ENCODE measurements around the gene ADARB1.
"Not testable (repeated sequence)": the region's sequence is repeated elsewhere in the genome, so short reads cannot be mapped to it uniquely, and the experiment has no call there.

Gene ADARB1

GRCh38 chr21:45125357-45125756, 51.0 kb downstream of the ADARB1 start:
- H3K27ac ChIP-seq, result no peak overlapping the region
- H3K4me3 ChIP-seq, result no peak overlapping the region

DNA sequence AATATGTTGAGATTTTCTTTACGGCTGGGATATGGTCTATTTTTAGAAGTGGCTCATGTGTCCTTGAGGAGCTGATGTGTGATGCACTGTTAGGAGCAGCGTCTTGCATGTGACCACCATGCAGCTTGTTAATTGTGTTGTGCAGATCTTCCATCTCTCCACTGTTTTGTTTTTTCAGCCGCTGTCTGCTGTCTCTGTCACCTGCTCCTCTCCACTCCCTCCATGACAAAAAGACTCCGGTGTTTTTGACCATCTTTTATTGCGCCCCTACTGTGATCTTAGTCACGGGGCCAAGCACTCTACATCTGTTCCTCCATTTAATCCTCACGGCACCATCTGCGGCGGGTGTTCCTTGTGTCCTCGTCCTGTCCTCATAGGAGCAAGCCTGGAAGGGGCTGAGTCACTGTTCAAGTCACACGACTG, 51.8 kb downstream of the ADARB1 start:
- no peak overlapping the region for H3K27ac ChIP-seq
- H3K4me3 ChIP-seq, result no peak overlapping the region

- no peak overlapping the region for H3K4me3 ChIP-seq
- no peak overlapping the region for H3K27ac ChIP-seq
These were observed 52.6 kb downstream of the ADARB1 start for GRCh38 chr21:45126983-45127382.

DNA sequence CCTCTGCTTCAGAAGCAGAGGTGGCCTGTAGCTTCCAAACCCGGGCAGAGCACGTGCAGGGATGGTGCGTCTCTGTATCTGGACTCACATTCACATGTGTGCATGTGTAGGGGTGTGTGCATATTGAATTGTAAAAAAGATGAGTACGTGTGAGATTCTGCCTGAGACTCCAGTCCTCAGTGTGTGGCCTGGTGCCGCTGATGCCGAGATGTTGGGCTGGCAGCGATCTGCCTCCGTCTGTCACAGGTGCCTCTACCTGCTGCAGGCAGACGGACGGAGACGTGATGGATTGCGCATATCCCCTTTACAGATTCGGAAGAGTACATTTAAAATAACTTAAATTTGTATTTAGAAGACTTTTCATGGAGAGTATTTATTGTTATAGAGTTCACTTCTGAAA, 53.6 kb downstream of the ADARB1 start:
- no peak overlapping the region for H3K4me3 ChIP-seq
- peak overlapping the region in 1 of 21 experiments; percentile 13 for H3K27ac ChIP-seq

DNA sequence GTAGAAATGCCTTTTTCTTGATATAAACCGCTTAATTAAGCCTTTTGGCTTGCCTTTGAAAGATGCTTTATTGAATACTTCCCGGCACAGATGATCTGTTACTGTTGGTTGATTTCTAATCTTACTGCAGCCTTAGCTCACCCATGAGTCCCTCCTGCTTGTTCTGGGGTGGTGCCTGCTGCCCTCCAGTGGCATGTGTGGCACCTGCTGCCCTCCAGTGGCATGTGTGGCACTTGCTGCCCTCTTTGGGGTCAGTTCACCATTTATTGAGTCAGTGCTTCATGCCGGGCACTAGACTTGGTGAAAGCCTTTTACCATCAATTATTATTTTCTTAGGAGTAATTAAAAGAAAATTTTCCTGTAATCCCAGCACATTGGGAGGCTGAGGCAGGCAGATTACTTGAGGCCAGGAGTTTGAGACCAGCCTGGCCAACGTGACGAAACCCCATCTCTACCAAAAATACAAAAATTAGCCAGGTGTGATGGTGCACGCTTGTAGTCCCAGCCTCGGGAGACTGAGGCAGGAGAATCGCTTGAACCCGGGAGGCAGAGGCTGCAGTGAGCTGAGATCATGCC, 54.3 kb downstream of the ADARB1 start:
- H3K4me3 ChIP-seq, result no peak overlapping the region
- peak overlapping the region in 11 of 21 experiments; percentile 8 to 85 (median 64) for H3K27ac ChIP-seq

- H3K27ac ChIP-seq, result peak overlapping the region in 18 of 21 experiments; percentile 20 to 85 (median 65)
- no peak overlapping the region for H3K4me3 ChIP-seq
These were observed 55.0 kb downstream of the ADARB1 start for GRCh38 chr21:45129189-45129923.

DNA sequence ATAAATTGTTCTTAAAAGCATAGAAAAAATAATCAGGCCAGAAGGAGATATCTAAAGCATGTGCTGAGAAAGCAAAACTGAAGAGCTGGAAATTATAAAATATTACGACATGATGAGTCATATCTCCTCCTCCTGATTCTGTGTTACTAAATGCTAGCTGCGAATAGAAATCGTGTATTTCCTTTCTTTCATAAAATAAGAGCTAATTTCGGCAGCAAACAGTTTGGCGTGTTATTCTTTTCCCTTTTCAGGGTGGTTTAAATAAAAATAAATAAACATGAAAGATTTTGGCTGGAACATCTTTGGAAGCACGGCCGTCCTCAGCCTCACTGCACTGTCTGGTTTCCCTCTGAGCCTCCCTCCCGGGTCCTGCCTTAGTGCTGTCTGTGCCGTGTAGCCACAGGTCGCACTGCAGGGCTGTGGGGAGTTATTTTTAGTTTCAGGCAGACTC, 56.0 kb downstream of the ADARB1 start:
- H3K4me3 ChIP-seq, result no peak overlapping the region
- peak overlapping the region in 11 of 21 experiments; percentile 9 to 85 (median 70) for H3K27ac ChIP-seq

DNA sequence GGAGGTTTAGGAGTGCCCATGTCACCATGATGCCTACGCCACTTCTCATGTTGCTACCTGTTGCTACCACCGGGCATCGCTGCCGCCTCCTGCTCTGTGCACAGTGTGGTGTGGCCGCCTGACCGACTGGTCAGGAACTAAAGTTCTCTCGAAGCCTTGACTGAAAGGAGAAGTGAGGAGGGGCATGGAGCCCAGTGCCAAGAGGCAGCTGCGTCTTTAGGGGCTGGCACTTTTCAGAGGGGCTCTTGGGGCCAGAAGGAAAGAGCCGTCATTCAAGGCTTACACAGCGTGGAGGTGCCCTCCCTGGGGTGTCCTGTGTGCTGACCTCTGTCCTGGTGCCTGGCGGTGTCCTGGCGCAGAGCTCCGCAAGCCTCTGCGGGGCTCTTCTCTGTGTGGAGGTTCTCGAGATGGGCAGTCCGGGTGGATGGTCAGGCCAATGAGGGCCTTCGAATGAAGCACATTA, 57.2 kb downstream of the ADARB1 start:
- Histone ChIP-seq H3K27ac (peak overlapping the region in 5 of 21 experiments; percentile 10 to 78 (median 52)), H3K4me3 (no peak overlapping the region)

- H3K4me3 ChIP-seq, result no peak overlapping the region
- peak overlapping the region in 9 of 21 experiments; percentile 3 to 71 (median 52) for H3K27ac ChIP-seq
These were observed 58.6 kb downstream of the ADARB1 start for GRCh38 chr21:45132841-45133573.

DNA sequence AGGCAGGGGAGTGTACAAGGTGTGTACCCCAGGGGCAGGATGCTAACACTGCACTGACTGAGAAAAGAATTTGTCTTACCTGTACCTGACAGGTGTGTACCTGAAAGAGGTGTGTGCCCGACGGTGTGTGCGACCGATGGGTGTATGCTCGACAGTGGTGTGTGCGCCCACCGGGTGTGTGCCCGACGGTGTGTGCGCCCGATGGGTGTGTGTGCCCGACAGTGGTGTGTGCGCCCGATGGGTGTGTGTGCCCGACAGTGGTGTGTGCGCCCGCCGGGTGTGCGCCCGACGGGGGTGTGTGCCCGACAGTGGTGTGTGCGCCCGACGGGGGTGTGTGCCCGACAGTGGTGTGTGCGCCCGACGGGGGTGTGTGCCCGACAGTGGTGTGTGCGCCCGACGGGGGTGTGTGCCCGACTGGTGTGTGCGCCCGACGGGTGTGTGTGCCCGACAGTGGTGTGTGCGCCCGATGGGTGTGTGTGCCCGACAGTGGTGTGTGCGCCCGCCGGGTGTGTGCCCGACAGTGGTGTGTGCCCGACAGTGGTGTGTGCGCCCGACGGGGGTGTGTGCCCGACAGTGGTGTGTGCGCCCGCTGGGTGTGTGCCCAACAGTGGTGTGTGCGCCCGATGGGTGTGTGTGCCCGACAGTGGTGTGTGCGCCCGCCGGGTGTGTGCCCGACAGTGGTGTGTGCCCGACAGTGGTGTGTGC, 59.3 kb downstream of the ADARB1 start:
- not testable (repeated sequence) for H3K4me3 ChIP-seq
- peak overlapping the region in 1 of 21 experiments; percentile 70 for H3K27ac ChIP-seq

GRCh38 chr21:45134279-45135076, 60.1 kb downstream of the ADARB1 start:
- no peak overlapping the region for H3K4me3 ChIP-seq
- peak overlapping the region in 3 of 21 experiments; percentile 6 to 38 (median 26) for H3K27ac ChIP-seq

GRCh38 chr21:45135122-45135521, 60.7 kb downstream of the ADARB1 start:
- no peak overlapping the region for H3K4me3 ChIP-seq
- H3K27ac ChIP-seq, result peak overlapping the region in 2 of 21 experiments; percentile 26 to 36

- H3K27ac ChIP-seq, result peak overlapping the region in 4 of 21 experiments; percentile 25 to 65 (median 38)
- no peak overlapping the region for H3K4me3 ChIP-seq
These were observed 61.5 kb downstream of the ADARB1 start for GRCh38 chr21:45135868-45136267.

- Histone ChIP-seq H3K4me3 (no peak overlapping the region), H3K27ac (peak overlapping the region in 6 of 21 experiments; percentile 10 to 65 (median 30))
These were observed 62.1 kb downstream of the ADARB1 start for GRCh38 chr21:45136500-45136899.

GRCh38 chr21:45136927-45137611, 62.7 kb downstream of the ADARB1 start:
- peak overlapping the region in 1 of 21 experiments; percentile 17 for H3K27ac ChIP-seq
- no peak overlapping the region for H3K4me3 ChIP-seq

GRCh38 chr21:45137612-45137937, 63.2 kb downstream of the ADARB1 start:
- Histone ChIP-seq H3K27ac (no peak overlapping the region), H3K4me3 (no peak overlapping the region)

GRCh38 chr21:45138199-45139002, 64.0 kb downstream of the ADARB1 start:
- Histone ChIP-seq H3K27ac (no peak overlapping the region), H3K4me3 (no peak overlapping the region)

GRCh38 chr21:45139003-45139360, 64.6 kb downstream of the ADARB1 start:
- not testable (repeated sequence) for H3K4me3 ChIP-seq, H3K27ac ChIP-seq
